Measurements from ENCODE around the gene CCHCR1. TPM values are rescaled to one million over a fixed set of nuclear protein-coding genes. Genes with fewer than 3 reads are reported as not detected.

CCHCR1 gene
- total RNA-seq, 1 donor from 2014 or later: 14.7 TPM

DNA sequence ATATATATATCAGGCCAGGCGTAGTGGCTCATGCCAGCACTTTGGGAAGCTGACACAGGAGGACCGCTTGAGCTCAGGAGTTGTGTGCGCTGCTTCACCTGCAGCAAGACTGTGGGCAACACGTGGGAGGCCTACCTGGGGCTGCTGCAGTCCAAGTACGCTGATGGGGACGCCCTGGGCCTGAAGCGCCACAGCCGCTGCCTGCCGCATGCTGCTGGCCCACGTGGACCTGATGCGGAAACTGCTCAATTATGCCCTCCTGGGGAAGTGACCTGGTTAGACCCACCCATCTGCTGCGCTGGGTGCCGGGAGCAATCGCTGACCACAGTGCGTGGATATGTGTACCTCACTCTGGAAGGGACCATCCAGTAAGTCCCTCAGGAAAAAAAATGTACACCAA, 17.0 kb downstream of the CCHCR1 start:
- no peak for DNase-seq (ENCODE audit: low spot score in 2 of 2)
- TF ChIP-seq, protein P1, sequence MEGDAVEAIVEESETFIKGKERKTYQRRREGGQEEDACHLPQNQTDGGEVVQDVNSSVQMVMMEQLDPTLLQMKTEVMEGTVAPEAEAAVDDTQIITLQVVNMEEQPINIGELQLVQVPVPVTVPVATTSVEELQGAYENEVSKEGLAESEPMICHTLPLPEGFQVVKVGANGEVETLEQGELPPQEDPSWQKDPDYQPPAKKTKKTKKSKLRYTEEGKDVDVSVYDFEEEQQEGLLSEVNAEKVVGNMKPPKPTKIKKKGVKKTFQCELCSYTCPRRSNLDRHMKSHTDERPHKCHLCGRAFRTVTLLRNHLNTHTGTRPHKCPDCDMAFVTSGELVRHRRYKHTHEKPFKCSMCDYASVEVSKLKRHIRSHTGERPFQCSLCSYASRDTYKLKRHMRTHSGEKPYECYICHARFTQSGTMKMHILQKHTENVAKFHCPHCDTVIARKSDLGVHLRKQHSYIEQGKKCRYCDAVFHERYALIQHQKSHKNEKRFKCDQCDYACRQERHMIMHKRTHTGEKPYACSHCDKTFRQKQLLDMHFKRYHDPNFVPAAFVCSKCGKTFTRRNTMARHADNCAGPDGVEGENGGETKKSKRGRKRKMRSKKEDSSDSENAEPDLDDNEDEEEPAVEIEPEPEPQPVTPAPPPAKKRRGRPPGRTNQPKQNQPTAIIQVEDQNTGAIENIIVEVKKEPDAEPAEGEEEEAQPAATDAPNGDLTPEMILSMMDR (IDR thresholded peaks at IDR 0.05): no peak
- no peak overlapping the region for H3K27ac ChIP-seq
- H3K36me3 ChIP-seq: peaks cover 0 to 6% of the 10 kb centered on the region in 2 donors
- H3K4me1 ChIP-seq: peaks cover 0 to 4% of the 10 kb centered on the region in 2 donors
- H3K27me3 ChIP-seq: no peaks in the 10 kb centered on the region
- no peaks in the 10 kb centered on the region for H3K9me3 ChIP-seq
- intact Hi-C loops (cut with DNase I): no loop called here
- H3K4me3 ChIP-seq: no peak overlapping the region

DNA sequence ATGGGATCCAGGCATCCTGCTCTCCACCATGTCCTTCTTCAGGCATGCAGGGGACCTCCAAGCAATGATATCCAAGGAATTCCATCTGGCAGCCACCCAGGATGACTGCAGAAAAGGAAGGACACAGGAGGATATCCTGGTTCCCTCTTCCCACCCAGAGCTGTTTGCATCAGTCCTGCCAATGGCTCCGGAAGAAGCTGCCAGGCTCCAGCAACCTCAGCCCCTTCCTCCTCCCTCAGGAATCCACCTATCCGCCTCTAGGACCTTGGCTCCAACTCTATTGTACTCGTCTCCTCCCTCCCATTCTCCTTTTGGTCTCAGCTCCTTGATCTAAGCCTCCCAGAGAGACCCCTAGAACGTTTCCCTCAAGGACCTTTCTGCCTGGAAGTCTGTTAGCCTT, 18.0 kb downstream of the CCHCR1 start:
- Histone ChIP-seq H3K4me3 (no peak overlapping the region), H3K4me1 (peaks cover 0 to 4% of the 10 kb centered on the region in 2 donors), H3K27ac (no peak overlapping the region), H3K27me3 (no peaks in the 10 kb centered on the region), H3K36me3 (peaks cover 0 to 2% of the 10 kb centered on the region in 2 donors), H3K9me3 (no peaks in the 10 kb centered on the region)
- intact Hi-C loops (cut with DNase I): loop anchor here (5.0 kb wide), 1 partner anchor 133 kb away; the partner anchor contains the start of gene HLA-C
- no peak for DNase-seq (ENCODE audit: low spot score in 2 of 2)
- TF ChIP-seq, protein P1 (IDR thresholded peaks at IDR 0.05): no peak

- H3K4me3 ChIP-seq: no peak within 1 kb of the TSS
- no peak within 1 kb of the TSS for H3K27ac ChIP-seq
- H3K36me3 ChIP-seq: no peaks in the 10 kb centered on the region
- intact Hi-C loops (cut with DNase I): loop anchor here (5.0 kb wide), 1 partner anchor 133 kb away; the partner anchor contains the start of gene HLA-C
- H3K4me1 ChIP-seq: peaks cover 0 to 4% of the 10 kb centered on the region in 2 donors
- DNase-seq (ENCODE audit: low spot score in 2 of 2): no peak
- TF ChIP-seq, protein P1 (IDR thresholded peaks at IDR 0.05): no peak
- H3K9me3 ChIP-seq: no peaks in the 10 kb centered on the region
- H3K27me3 ChIP-seq: no peaks in the 10 kb centered on the region
These were observed 18.6 kb downstream of the CCHCR1 start, which contains the start of gene PSORS1C2 for GRCh38 chr6:31138982-31139381. Gene PSORS1C2 (minus strand): TSS chr6:31139066. CDS start chr6:31139026, 40 bp downstream.

GRCh38 chr6:31135710-31136109, 21.9 kb downstream of the CCHCR1 start:
- H3K27ac ChIP-seq: no peak overlapping the region
- no peaks in the 10 kb centered on the region for H3K36me3 ChIP-seq
- H3K9me3 ChIP-seq: no peaks in the 10 kb centered on the region
- TF ChIP-seq, protein P1 (IDR thresholded peaks at IDR 0.05): no peak
- no peaks in the 10 kb centered on the region for H3K4me1 ChIP-seq
- no peaks in the 10 kb centered on the region for H3K27me3 ChIP-seq
- intact Hi-C loops (cut with DNase I): loop anchor here (5.0 kb wide), 1 partner anchor 137 kb away; the partner anchor contains the start of gene HLA-C
- no peak for DNase-seq (ENCODE audit: low spot score in 2 of 2)
- no peak overlapping the region for H3K4me3 ChIP-seq

DNA sequence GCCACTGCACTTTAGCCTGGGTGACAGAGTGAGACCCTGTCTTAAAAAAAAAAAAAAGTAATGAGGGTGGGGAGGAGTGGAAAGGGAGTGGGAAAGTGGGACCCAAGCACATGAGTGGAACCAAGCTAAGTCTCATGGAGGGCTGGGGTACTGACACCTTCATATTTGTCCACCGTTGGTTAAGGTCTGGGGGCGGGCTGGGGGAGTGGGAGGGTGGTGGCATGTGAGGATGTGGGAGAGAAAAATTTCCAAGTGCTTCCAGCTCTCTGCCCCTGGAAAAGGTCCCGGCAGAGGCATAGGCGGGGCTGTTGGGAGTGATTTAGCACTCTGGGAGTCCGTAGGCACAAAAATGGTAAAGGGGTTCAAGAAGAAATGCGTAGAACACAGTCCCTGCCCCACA, 24.8 kb downstream of the CCHCR1 start:
- Histone ChIP-seq H3K9me3 (no peaks in the 10 kb centered on the region), H3K27me3 (no peaks in the 10 kb centered on the region), H3K4me3 (no peak overlapping the region), H3K36me3 (no peaks in the 10 kb centered on the region), H3K27ac (no peak overlapping the region), H3K4me1 (no peaks in the 10 kb centered on the region)
- intact Hi-C loops (cut with DNase I): no loop called here
- TF ChIP-seq, protein P1 (IDR thresholded peaks at IDR 0.05): no peak
- no peak for DNase-seq (ENCODE audit: low spot score in 2 of 2)

DNA sequence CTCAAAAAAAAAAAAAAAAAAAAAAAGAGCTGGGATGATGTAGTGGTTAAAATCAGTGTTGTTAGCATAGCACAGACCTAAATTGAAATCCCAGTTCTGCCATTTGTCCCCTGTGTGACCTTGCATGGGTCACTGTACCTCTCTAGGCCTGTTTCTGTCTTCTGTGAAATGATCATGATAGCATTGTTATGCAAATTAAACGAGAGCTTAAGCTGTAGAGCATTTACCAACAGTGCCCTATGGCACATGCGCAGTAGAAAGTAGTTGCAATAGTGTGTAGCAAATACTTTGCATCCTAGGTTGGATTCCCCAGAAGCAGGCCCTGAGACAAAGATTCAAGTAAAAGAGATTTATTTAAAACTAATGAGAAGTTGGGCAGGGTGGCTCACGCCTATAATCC, 26.0 kb downstream of the CCHCR1 start:
- Histone ChIP-seq H3K9me3 (no peaks in the 10 kb centered on the region), H3K36me3 (no peaks in the 10 kb centered on the region), H3K4me1 (no peaks in the 10 kb centered on the region), H3K27me3 (no peaks in the 10 kb centered on the region), H3K27ac (no peak overlapping the region), H3K4me3 (no peak overlapping the region)
- TF ChIP-seq, protein P1 (IDR thresholded peaks at IDR 0.05): no peak
- DNase-seq (ENCODE audit: low spot score in 2 of 2): no peak
- intact Hi-C loops (cut with DNase I): no loop called here
